HG03045 (cell line): Measurements from ENCODE around the gene PAQR6.
"Not testable (repeated sequence)": the region's sequence is repeated elsewhere in the genome, so short reads cannot be mapped to it uniquely, and the experiment has no call there.

Source experiments
- ATAC-seq: cut with Tn5 transposase; IDR thresholded peaks from one replicate; pipeline ENCODE4 v1.9.1; 2021; ENCODE audit warnings: mild to moderate bottlenecking, moderate library complexity; ENCODE audit not compliant: unreplicated experiment

PAQR6 gene

DNA sequence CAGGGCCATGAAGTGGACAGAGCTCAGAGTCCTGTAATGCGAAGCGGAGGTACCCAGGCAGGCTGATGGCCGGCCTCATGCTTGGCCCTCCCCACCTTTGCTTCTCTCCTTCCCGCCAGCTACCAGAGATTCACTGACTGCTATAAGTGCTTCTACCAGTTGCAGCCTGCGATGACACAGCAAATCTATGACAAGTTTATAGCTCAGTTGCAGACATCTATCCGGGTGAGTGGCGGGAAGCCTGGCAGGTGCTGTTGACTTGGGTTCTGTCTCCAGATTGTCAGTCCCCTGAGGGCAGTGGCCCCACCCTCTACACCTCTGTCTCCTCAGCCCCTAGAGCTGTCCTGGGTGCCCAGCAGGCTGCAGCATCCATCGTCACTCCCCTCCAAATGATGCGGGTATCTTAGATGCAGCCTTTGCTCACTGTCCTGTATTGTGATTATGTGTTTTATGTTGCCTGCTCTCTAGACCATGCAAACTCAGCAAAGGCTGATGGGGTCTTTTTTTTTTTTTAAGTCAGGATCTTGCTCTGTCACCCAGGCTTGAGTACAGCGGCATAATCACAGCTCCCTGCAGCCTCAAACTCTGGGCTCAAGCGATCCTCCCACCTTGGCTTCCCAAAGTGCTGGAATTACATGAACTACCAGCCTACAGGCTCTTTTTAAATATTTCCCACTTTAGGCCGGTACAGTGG is 15.5 kb downstream of the PAQR6 start:
- ATAC-seq, result no peak

DNA sequence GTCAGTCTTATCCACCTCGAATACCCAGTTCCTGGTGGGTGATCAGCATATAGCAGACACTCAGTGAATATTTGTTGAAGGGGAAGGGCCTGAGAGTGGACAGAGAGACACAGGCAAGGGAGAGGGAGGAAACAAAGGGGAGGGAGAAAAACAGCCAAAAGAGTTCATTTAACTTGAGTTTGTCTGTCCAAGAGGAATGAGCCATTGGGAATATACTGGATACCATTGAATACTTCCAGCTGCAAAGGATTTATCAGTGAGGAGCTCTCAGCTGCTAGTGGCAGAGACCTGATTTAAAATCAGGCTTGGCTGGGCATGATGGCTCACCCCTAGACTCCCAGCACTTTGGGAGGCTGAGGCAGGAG is 17.4 kb downstream of the PAQR6 start:
- ATAC-seq, result no peak

- no peak for ATAC-seq
These were observed 17.9 kb downstream of the PAQR6 start for GRCh38 chr1:156229809-156230472.

- no peak for ATAC-seq
These were observed 19.4 kb downstream of the PAQR6 start for GRCh38 chr1:156228501-156228900.

GRCh38 chr1:156226782-156227181 is 21.1 kb downstream of the PAQR6 start:
- ATAC-seq, result no peak

GRCh38 chr1:156226116-156226538 is 21.7 kb downstream of the PAQR6 start:
- peak; percentile 73 for ATAC-seq

- ATAC-seq, result no peak
These were observed 22.2 kb downstream of the PAQR6 start for GRCh38 chr1:156225677-156226014.

DNA sequence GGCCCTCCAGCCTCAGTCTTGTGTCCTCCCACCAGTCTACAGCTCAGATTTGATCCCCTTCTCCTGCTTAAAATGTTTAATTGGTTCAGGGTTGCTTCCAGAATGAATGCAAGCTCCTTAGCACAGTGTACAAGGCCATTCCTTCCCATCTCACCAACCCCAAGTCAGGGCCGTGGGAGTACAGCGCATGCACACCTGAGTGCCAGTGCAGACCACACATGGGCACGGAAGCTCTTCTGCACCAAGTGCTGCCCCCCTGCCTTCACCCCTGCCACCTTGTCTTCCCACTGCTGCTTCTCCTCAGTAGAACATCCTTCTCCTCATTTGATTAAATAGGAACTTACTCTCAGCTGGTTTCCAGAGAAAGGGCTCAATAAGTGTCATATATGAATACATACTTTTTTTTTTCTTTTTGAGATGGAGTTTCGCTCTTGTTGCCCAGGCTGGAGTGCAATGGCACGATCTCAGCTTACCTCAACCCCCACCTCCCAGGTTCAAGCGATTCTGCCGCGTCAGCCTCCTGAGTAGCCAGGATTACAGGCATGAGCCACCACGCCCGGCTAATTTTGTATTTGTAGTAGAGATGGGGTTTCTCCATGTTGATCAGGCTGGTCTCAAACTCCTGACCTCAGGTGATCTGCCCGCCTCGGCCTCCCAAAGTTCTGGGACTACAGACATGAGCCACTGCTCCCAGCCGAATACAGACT is 25.7 kb downstream of the PAQR6 start:
- ATAC-seq, result no peak

DNA sequence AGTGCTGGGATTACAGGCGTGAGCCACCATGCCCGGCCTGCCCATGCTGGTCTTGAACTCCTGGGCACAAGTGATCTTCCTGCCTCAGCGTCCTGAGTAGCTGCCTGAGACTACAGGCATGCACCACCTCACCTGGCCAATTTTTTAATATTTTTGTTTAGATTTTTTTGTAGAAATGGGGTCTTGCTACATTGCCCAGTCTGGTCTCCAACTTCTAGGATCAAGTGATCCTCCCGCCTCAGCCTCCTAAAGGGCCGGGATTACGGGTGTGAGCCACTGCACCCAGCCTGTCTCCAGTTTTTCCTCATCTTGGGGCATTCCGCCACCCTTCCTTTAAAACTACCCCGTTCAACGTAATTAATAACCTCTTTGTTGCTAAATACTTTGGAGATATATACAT is 27.6 kb downstream of the PAQR6 start:
- no peak for ATAC-seq

- ATAC-seq, result no peak
These were observed 30.0 kb downstream of the PAQR6 start for GRCh38 chr1:156217871-156218270.

DNA sequence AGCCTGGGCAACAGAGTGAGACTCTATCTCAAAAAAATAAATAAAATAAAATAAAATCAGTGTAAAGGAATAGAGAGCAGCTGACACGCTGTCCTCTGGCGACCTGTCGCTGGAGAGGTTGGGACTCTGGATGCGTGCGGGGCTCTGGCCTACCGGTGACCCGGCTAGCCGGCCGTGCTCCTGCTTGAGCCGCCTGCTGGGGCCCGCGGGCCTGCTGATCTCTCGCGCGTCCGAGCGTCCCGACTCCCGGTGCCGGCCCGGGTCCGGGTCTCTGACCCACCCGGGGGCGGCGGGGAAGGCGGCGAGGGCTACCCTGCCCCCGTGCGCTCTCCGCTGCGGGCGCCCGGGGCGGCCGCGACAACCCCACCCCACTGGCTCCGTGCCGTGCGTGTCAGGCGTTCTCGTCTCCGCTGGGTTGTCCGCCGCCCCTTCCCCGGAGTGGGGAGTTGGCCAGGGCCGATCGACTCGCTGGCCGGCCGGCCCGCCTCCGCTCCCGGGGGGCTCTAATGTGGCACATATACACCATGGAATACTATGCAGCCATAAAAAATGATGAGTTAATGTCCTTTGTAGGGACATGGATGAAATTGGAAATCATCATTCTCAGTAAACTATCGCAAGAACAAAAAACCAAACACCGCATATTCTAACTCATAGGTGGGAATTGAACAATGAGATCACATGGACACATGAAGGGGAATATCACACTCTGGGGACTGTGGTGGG is 31.3 kb downstream of the PAQR6 start:
- not testable (repeated sequence) for ATAC-seq

DNA sequence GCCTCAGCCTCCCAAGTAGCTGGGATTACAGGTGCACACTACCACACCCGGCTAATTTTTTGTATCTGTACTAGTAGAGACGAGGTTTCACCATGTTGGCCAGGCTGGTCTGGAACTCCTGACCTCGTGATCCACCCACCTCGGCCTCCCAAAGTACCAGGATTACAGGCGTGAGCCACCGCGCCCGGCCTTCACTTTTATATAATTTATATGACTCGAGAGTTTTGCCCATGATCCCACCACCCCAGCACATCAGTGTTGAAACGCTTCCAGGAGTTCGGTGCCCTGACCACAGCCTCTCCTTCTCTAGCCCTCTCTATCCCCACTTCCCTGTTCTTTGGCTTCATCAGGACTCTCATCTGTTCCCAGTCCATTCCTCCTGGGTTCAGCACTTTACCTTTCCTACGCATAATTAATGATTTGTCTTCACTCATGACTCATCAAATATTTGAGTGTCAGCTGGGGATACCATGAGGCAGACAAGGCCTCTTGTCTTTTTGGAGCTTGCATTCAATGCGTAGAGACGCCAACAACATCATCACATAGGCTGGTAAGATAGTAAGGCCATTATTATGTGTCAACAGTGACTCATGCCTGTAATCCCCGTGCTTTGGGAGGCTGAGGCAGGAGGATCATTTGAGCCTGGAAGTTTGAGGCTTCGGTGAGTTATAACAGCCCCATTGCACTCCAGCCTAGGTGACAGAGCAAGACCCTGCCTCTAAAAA is 33.7 kb downstream of the PAQR6 start:
- ATAC-seq, result no peak

- ATAC-seq, result no peak
These were observed 34.3 kb downstream of the PAQR6 start for GRCh38 chr1:156213644-156213966.

- peak; percentile 89 for ATAC-seq
These were observed 34.8 kb downstream of the PAQR6 start, which contains the start of gene PMF1 for GRCh38 chr1:156212833-156213643. Gene PMF1, plus strand, starts transcription at chr1:156213007. Its CDS starts 9 bp downstream, at chr1:156213016.

DNA sequence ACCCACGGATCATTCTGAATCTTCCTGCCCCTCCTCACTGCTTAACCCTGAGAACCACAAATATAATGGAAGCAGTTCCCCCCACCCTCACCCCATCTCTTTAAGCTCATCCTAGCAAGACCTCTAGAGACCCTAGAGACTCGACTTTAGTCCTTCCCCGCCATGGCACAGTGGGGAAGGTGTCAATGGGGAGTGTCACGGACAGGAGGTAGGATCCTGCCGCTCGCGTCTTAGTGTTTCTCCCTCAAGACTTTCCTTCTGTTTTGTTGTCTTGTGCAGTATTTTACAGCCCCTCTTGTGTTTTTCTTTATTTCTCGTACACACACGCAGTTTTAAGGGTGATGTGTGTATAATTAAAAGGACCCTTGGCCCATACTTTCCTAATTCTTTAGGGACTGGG is 35.7 kb downstream of the PAQR6 start:
- ATAC-seq, result no peak

- ATAC-seq, result no peak
These were observed 36.6 kb downstream of the PAQR6 start for GRCh38 chr1:156211243-156211642.

DNA sequence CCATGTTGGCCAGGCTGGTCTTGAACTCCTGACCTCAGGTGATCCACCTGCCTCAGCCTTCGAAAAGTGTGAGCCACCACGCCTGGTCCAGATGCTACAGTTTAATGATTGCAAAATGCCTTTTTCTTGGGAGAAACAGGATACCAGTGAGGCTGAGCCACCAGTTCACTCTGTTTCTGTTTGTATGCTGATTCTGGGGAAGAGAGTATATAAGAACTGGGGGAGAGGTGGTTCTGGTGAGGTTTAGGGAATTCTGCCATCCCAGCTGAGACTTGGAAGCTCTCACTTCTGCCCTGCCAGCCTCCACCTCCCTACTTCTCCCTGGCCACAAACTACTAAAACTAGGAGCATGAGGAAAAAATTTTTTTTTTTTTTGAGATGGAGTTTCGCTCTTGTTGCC is 43.2 kb downstream of the PAQR6 start:
- no peak for ATAC-seq

DNA sequence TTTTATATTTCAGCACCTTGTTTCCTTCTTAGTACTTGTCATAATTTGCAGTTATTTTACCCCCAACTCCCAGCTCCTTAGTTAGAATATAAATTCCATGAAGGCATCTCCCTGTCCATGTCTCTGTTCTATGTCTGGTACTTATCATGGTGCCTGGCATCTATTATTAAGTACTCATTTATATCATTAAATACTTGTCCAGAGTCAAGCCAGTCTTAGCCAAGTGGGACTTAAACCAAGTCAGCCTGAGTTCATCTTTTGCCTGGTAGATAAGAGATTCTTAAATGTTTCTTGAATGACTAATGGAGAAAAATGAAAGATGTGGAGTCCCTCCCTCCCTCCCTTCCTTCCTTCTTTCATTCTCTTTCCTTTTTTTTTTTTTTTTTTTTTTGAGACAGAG is 44.5 kb downstream of the PAQR6 start:
- no peak for ATAC-seq

- ATAC-seq, result no peak
These were observed 47.8 kb downstream of the PAQR6 start for GRCh38 chr1:156200044-156200443.

GRCh38 chr1:156198831-156199349 is 49.0 kb downstream of the PAQR6 start:
- no peak for ATAC-seq
